Measurements from ENCODE around the gene PPP1R12A. TPM values are rescaled to one million over a fixed set of nuclear protein-coding genes. Genes with fewer than 3 reads are reported as not detected.
A peak's percentile ranks its signal among the peaks of the same experiment; 100 is the strongest.
"Not testable (repeated sequence)": the region's sequence is repeated elsewhere in the genome, so short reads cannot be mapped to it uniquely, and the experiment has no call there.

The PPP1R12A gene
- total and polyA plus RNA-seq, 8 donors, result 62.9 to 137 (median 117) TPM

- no peak for DNase-seq
These were observed 10.5 kb upstream of the PPP1R12A start for GRCh38 chr12:79945433-79945832.

GRCh38 chr12:79944565-79944964 lies 9.7 kb upstream of the PPP1R12A start:
- Histone ChIP-seq H3K27me3 (no peaks in the 10 kb centered on the region), H3K4me3 (no peak overlapping the region), H3K4me1 (no peaks in the 10 kb centered on the region), H3K27ac (no peak overlapping the region), H3K9me3 (no peaks in the 10 kb centered on the region), H3K36me3 (no peaks in the 10 kb centered on the region)
- intact Hi-C loops (cut with DNase I), result no loop called here
- TF ChIP-seq, protein P1, sequence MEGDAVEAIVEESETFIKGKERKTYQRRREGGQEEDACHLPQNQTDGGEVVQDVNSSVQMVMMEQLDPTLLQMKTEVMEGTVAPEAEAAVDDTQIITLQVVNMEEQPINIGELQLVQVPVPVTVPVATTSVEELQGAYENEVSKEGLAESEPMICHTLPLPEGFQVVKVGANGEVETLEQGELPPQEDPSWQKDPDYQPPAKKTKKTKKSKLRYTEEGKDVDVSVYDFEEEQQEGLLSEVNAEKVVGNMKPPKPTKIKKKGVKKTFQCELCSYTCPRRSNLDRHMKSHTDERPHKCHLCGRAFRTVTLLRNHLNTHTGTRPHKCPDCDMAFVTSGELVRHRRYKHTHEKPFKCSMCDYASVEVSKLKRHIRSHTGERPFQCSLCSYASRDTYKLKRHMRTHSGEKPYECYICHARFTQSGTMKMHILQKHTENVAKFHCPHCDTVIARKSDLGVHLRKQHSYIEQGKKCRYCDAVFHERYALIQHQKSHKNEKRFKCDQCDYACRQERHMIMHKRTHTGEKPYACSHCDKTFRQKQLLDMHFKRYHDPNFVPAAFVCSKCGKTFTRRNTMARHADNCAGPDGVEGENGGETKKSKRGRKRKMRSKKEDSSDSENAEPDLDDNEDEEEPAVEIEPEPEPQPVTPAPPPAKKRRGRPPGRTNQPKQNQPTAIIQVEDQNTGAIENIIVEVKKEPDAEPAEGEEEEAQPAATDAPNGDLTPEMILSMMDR (IDR thresholded peaks at IDR 0.05), result no peak
- DNase-seq (no peak), ATAC-seq (no peak)

More at GRCh38 chr12:79945433-79945832, 10.5 kb upstream of the PPP1R12A start:
- H3K4me1 ChIP-seq, result no peaks in the 10 kb centered on the region
- no peak overlapping the region for H3K27ac ChIP-seq
- H3K4me3 ChIP-seq, result no peak overlapping the region
- TF ChIP-seq, protein P1 (IDR thresholded peaks at IDR 0.05), result no peak
- no peaks in the 10 kb centered on the region for H3K27me3 ChIP-seq
- no peak for ATAC-seq
- no peaks in the 10 kb centered on the region for H3K36me3 ChIP-seq
- no peaks in the 10 kb centered on the region for H3K9me3 ChIP-seq
- intact Hi-C loops (cut with DNase I), result no loop called here

DNA sequence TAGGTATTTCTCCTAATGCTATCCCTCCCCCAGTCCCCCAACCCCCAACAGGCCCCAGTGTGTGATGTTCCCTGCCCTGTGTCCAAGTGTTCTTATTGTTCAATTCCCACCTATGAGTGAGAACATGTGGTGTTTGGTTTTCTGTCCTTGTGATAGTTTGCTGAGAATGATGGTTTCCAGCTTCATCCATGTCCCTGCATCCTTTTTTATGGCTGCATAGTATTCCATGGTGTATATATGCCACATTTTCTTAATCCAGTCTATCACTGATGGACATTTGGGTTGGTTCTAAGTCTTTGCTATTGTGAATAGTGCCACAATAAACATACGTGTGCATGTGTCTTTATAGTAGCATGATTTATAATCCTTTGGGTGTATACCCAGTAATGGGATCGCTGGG lies 7.9 kb upstream of the PPP1R12A start:
- H3K9me3 ChIP-seq; H3K27ac ChIP-seq; intact Hi-C loops (cut with DNase I); H3K27me3 ChIP-seq; H3K4me1 ChIP-seq; H3K36me3 ChIP-seq; DNase-seq; H3K4me3 ChIP-seq; ATAC-seq: not testable (repeated sequence)

DNA sequence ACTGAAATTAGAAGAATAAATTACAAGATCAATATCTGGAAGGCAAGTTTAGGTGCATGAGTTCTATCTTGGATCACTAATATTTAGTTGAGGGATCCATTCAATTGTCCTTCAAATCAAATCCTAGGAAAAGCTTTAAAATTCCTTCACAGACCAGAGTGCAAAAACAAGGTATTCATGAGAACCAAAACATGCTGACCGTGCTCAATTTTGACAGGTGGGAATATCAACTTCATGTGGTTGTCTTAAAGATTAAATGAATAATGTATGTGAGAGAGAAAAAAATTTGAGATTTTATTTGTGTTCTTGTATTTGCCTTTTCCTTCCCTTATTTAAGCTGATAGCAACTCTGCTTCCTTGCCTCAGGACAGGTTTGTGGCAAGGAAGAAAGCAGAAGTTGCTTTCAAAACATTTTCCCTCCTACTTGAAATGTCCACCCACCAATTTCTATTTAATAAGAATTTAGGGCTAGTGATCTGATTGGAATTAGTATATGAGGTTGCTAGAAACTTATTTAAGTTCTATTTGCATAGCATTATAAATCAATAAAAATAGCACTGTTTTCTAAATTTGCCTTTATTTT lies 4.9 kb upstream of the PPP1R12A start:
- H3K27ac ChIP-seq, result no peak overlapping the region
- no peaks in the 10 kb centered on the region for H3K9me3 ChIP-seq
- peaks cover 7 to 17% of the 10 kb centered on the region in 2 donors for H3K4me1 ChIP-seq
- H3K4me3 ChIP-seq, result no peak overlapping the region
- DNase-seq (no peak), ATAC-seq (no peak)
- TF ChIP-seq, protein P1 (IDR thresholded peaks at IDR 0.05), result no peak
- intact Hi-C loops (cut with DNase I), result no loop called here
- no peaks in the 10 kb centered on the region for H3K27me3 ChIP-seq
- no peaks in the 10 kb centered on the region for H3K36me3 ChIP-seq

DNA sequence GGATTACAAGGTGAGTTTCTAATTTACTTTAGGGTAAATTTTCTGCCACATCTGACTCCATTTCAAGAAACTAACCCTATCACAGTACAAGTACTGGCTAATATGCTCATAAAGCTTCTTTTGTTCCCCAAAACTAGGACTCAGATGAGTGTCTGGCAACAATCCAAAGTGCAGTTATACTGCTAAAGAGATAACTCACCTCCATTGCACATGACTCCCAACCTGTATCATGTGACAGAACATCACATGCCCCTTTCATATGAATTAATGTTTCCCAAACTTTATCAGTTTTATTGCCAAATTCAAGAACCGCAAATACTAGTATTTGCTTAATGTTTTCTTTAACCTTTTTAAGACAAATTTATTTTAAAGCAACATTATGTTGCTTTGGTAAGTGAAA lies 3.9 kb upstream of the PPP1R12A start:
- Histone ChIP-seq H3K36me3 (no peaks in the 10 kb centered on the region), H3K9me3 (no peaks in the 10 kb centered on the region), H3K4me1 (peaks cover 7 to 17% of the 10 kb centered on the region in 2 donors), H3K27me3 (no peaks in the 10 kb centered on the region), H3K27ac (no peak overlapping the region), H3K4me3 (no peak overlapping the region)
- intact Hi-C loops (cut with DNase I), result no loop called here
- DNase-seq, result no peak
- TF ChIP-seq, protein P1 (IDR thresholded peaks at IDR 0.05), result no peak
- no peak for ATAC-seq

- H3K27ac ChIP-seq, result peak overlapping the region in 1 of 2 donors; percentile 99
- H3K27me3 ChIP-seq, result no peaks in the 10 kb centered on the region
- H3K4me3 ChIP-seq, result peak overlapping the region in 1 of 2 donors; percentile 93
- ATAC-seq (no peak), DNase-seq (no peak)
- H3K4me1 ChIP-seq, result peaks cover 12 to 38% of the 10 kb centered on the region in 2 donors
- intact Hi-C loops (cut with DNase I), result no loop called here
- H3K36me3 ChIP-seq, result no peaks in the 10 kb centered on the region
- TF ChIP-seq, protein P1 (IDR thresholded peaks at IDR 0.05), result no peak
- H3K9me3 ChIP-seq, result no peaks in the 10 kb centered on the region
These were observed 1.8 kb upstream of the PPP1R12A start for GRCh38 chr12:79936670-79937069.

Data from left lung (tissue), 10 donors.